H9 (cell line): ENCODE results near the gene IGF2BP2. TPM values are rescaled to one million over a fixed set of nuclear protein-coding genes. Genes with fewer than 3 reads are reported as not detected.

ENCODE experiments used
- DNase-seq: peaks from one replicate; pipeline ENCODE4 v3.0.0-alpha.2; 2017
- H2AFZ ChIP-seq: one replicate; pipeline ENCODE4 v1.6.1; 2013; ENCODE audit warnings: mild to moderate bottlenecking, low read length, control low read depth, moderate library complexity
- H2AK5ac ChIP-seq: 2 replicates; pipeline ENCODE4 v1.6.1; 2013; ENCODE audit warnings: low read length, control low read depth, mixed read lengths; ENCODE audit not compliant: insufficient read length
- H2BK120ac ChIP-seq: one replicate; pipeline ENCODE4 v1.6.1; 2013; ENCODE audit warnings: low read depth, mild to moderate bottlenecking, low read length, control low read depth, inconsistent platforms; ENCODE audit not compliant: poor library complexity, severe bottlenecking
- H2BK12ac ChIP-seq: 2 replicates; pipeline ENCODE4 v1.6.1; 2013; ENCODE audit warnings: low read length, control low read depth, mixed read lengths, low read depth; ENCODE audit not compliant: insufficient read length
- H2BK15ac ChIP-seq: 2 replicates; pipeline ENCODE4 v1.6.1; 2013; ENCODE audit warnings: low read depth, low read length, control low read depth
- H2BK20ac ChIP-seq: one replicate; pipeline ENCODE4 v1.6.1; 2013; ENCODE audit warnings: low read depth, mild to moderate bottlenecking, low read length, control low read depth, inconsistent platforms; ENCODE audit not compliant: poor library complexity, severe bottlenecking
- H2BK5ac ChIP-seq: 2 replicates; pipeline ENCODE4 v1.6.1; 2013; ENCODE audit warnings: low read length, control low read depth, mixed read lengths; ENCODE audit not compliant: insufficient read length
- H3K14ac ChIP-seq: 2 replicates; pipeline ENCODE4 v1.6.1; 2013; ENCODE audit warnings: low read length, control low read depth; ENCODE audit not compliant: insufficient read depth
- H3K18ac ChIP-seq: 2 replicates; pipeline ENCODE4 v1.6.1; 2013; ENCODE audit warnings: low read depth, mild to moderate bottlenecking, mixed read lengths, low read length, control low read depth; ENCODE audit not compliant: insufficient read length
- H3K23ac ChIP-seq: 2 replicates; pipeline ENCODE4 v1.6.1; 2013; ENCODE audit warnings: low read length, control low read depth, mixed read lengths, low read depth; ENCODE audit not compliant: insufficient read length
- H3K23me2 ChIP-seq: 2 replicates; pipeline ENCODE4 v1.6.1; 2013; ENCODE audit warnings: low read depth, mild to moderate bottlenecking, mixed read lengths, low read length, control low read depth; ENCODE audit not compliant: insufficient read length, poor library complexity, severe bottlenecking
- H3K27ac ChIP-seq: 2 replicates; pipeline ENCODE4 v1.5.1; 2013; ENCODE audit warnings: low read length, control low read depth, mixed read lengths, low read depth; ENCODE audit not compliant: insufficient read length
- H3K27me3 ChIP-seq: 2 replicates; pipeline ENCODE4 v1.6.1; 2013; ENCODE audit warnings: low read length, control low read depth, inconsistent platforms; ENCODE audit not compliant: insufficient read depth
- H3K4ac ChIP-seq: 2 replicates; pipeline ENCODE4 v1.6.1; 2013; ENCODE audit warnings: low read depth, mild to moderate bottlenecking, control low read depth, inconsistent platforms, low read length, moderate library complexity
- H3K4me1 ChIP-seq: 2 replicates; pipeline ENCODE4 v1.6.1; 2013; ENCODE audit warnings: low read length, control low read depth, inconsistent platforms; ENCODE audit not compliant: insufficient read depth
- H3K4me2 ChIP-seq: 2 replicates; pipeline ENCODE4 v1.6.1; 2013; ENCODE audit warnings: low read length, control low read depth, mixed read lengths; ENCODE audit not compliant: insufficient read length, insufficient read depth
- H3K56ac ChIP-seq: 2 replicates; pipeline ENCODE4 v1.6.1; 2013; ENCODE audit warnings: low read depth, mild to moderate bottlenecking, mixed read lengths, low read length, control low read depth; ENCODE audit not compliant: insufficient read length
- H3K79me1 ChIP-seq: 2 replicates; pipeline ENCODE4 v1.6.1; 2013; ENCODE audit warnings: low read depth, mild to moderate bottlenecking, moderate library complexity, low read length, control low read depth, inconsistent platforms; ENCODE audit not compliant: insufficient read depth, poor library complexity, severe bottlenecking
- H3K79me2 ChIP-seq: 2 replicates; pipeline ENCODE4 v1.6.1; 2013; ENCODE audit warnings: low read length, control low read depth, inconsistent platforms; ENCODE audit not compliant: insufficient read depth
- H3K9ac ChIP-seq: 2 replicates; pipeline ENCODE4 v1.6.1; 2013; ENCODE audit warnings: low read length, control low read depth, mixed read lengths; ENCODE audit not compliant: insufficient read length; ENCODE audit errors: extremely low read depth
- H3K9me3 ChIP-seq: one replicate; pipeline ENCODE4 v1.6.1; 2013; ENCODE audit warnings: low read depth, low read length, inconsistent platforms; ENCODE audit not compliant: control insufficient read depth
- H3T11ph ChIP-seq: one replicate; pipeline ENCODE4 v1.6.1; 2013; ENCODE audit warnings: mild to moderate bottlenecking, low read length, control low read depth, inconsistent platforms
- H4K20me1 ChIP-seq: one replicate; pipeline ENCODE4 v1.6.1; 2013; ENCODE audit not compliant: control insufficient read depth, insufficient read length, insufficient read depth
- H4K5ac ChIP-seq: 2 replicates; pipeline ENCODE4 v1.6.1; 2013; ENCODE audit warnings: low read depth, mild to moderate bottlenecking, mixed read lengths, low read length, control low read depth; ENCODE audit not compliant: insufficient read length
- H4K8ac ChIP-seq: replicated peaks from 2 replicates; pipeline ENCODE4 v1.6.1; 2013; ENCODE audit warnings: low read length, control low read depth, mixed read lengths, low read depth; ENCODE audit not compliant: insufficient read length
- H4K91ac ChIP-seq: 2 replicates; pipeline ENCODE4 v1.6.1; 2013; ENCODE audit warnings: low read depth, mild to moderate bottlenecking, moderate library complexity, mixed read lengths, low read length, control low read depth; ENCODE audit not compliant: insufficient read length
- H3K27ac Mint-ChIP-seq, 3 experiments: 2 replicates in 2 of 3; 3 replicates in 1 of 3; pipeline ENCODE4 v1.8.0; 2020 to 2021; ENCODE audit warnings: mixed read lengths in 3 of 3, mild to moderate bottlenecking in 1 of 3, moderate library complexity in 1 of 3
- H3K27me3 Mint-ChIP-seq: 2 replicates; pipeline ENCODE4 v1.8.0; 2021; ENCODE audit warnings: low read depth, mild to moderate bottlenecking, moderate library complexity, mixed read lengths
- H3K36me3 Mint-ChIP-seq, 3 experiments: 2 replicates in 2 of 3; 3 replicates in 1 of 3; pipeline ENCODE4 v1.8.0; 2020 to 2021; ENCODE audit warnings: low read depth in 3 of 3, mixed read lengths in 3 of 3; ENCODE audit not compliant: insufficient read depth in 1 of 3
- H3K4me1 Mint-ChIP-seq, 2 experiments: 2 replicates each; pipeline ENCODE4 v1.8.0; 2020; ENCODE audit warnings: mixed read lengths in 2 of 2
- H3K4me3 Mint-ChIP-seq, 2 experiments: 2 replicates in 1 of 2; 3 replicates in 1 of 2; pipeline ENCODE4 v1.8.0; 2020 to 2021; ENCODE audit warnings: mild to moderate bottlenecking in 2 of 2, mixed read lengths in 2 of 2, moderate library complexity in 1 of 2
- H3K9me3 Mint-ChIP-seq, 2 experiments: 2 replicates in 1 of 2; 3 replicates in 1 of 2; pipeline ENCODE4 v1.8.0; 2020; ENCODE audit warnings: mild to moderate bottlenecking in 2 of 2, mixed read lengths in 2 of 2, moderate library complexity in 1 of 2
- WGBS: extraction: QIAGEN DNeasy Blood & Tissue Kit; methylation state at CpG from one replicate; pipeline ENCODE4 v1.1.7; 2013; ENCODE audit warnings: missing lambda C conversion rate, low lambda C conversion rate, mixed read lengths; ENCODE audit not compliant: insufficient read length; ENCODE audit errors: extremely low coverage; 5-methylcytosine and 5-hydroxymethylcytosine counted together
- total RNA-seq: library from RNA; stranded (reverse); gene quantifications from 2 replicates; pipeline ENCODE4 v1.2.1, GENCODE V29; 2021
- TF ChIP-seq, protein P1 (sequence below): fragments of 200-600 bp; sonication (generic); conservative IDR thresholded peaks from 3 replicates; pipeline ENCODE4 v1.8.0; 2021; ENCODE audit warnings: antibody characterized with exemption, mild to moderate bottlenecking

Gene IGF2BP2
- total RNA-seq, 1 experiment from 2014 or later: 130 TPM

- Mint-ChIP-seq H3K27me3 (no peaks in the 10 kb centered on the region; the same call in none of the 2 replicates), H3K27ac (no peak overlapping the region), H3K4me1 (peaks cover 1% of the 10 kb centered on the region in 2 experiments; a peak in 2 of 4 replicates), H3K36me3 (0 out of 7 replicates have a peak, but pooled peaks cover 0 to 3% (median 0%) of the 10 kb centered on the region in 3 experiments), H3K9me3 (peaks cover 2 to 8% of the 10 kb centered on the region in 2 experiments; a peak in 4 of 5 replicates), H3K4me3 (no peak overlapping the region)
- Histone ChIP-seq H2AK5ac (no peak overlapping the region), H4K20me1 (no peaks in the 10 kb centered on the region), H2BK120ac (no peak overlapping the region), H3K56ac (no peak overlapping the region), H3K9me3 (no peaks in the 10 kb centered on the region), H3K4ac (no peak overlapping the region), H3K27me3 (no peaks in the 10 kb centered on the region), H2BK20ac (no peak overlapping the region), H3K79me2 (no peaks in the 10 kb centered on the region), H2AFZ (no peak overlapping the region), H2BK12ac (no peak overlapping the region), H3K79me1 (no peaks in the 10 kb centered on the region), H3K9ac (no peak overlapping the region), H3K23ac (no peak overlapping the region), H3T11ph (no peak overlapping the region), H3K23me2 (no peaks in the 10 kb centered on the region), H3K14ac (no peak overlapping the region), H2BK5ac (no peak overlapping the region), H4K91ac (no peak overlapping the region), H4K5ac (no peak overlapping the region), H3K18ac (no peak overlapping the region), H3K4me2 (no peak overlapping the region), H4K8ac (no peak overlapping the region), H3K27ac (no peak overlapping the region), H3K4me1 (no peaks in the 10 kb centered on the region), H2BK15ac (no peak overlapping the region)
- DNase-seq: no peak
- TF ChIP-seq, protein P1, sequence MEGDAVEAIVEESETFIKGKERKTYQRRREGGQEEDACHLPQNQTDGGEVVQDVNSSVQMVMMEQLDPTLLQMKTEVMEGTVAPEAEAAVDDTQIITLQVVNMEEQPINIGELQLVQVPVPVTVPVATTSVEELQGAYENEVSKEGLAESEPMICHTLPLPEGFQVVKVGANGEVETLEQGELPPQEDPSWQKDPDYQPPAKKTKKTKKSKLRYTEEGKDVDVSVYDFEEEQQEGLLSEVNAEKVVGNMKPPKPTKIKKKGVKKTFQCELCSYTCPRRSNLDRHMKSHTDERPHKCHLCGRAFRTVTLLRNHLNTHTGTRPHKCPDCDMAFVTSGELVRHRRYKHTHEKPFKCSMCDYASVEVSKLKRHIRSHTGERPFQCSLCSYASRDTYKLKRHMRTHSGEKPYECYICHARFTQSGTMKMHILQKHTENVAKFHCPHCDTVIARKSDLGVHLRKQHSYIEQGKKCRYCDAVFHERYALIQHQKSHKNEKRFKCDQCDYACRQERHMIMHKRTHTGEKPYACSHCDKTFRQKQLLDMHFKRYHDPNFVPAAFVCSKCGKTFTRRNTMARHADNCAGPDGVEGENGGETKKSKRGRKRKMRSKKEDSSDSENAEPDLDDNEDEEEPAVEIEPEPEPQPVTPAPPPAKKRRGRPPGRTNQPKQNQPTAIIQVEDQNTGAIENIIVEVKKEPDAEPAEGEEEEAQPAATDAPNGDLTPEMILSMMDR: no peak
- no CpG with 5 or more reads among the region's 3 CpGs for WGBS
These were observed 26.2 kb upstream of the IGF2BP2 start for GRCh38 chr3:185851046-185851445.
